Nephron progenitor cell (in vitro differentiated cells): ENCODE results near the gene KDM5B.

Experiments
- DNase-seq: peaks from one replicate; pipeline ENCODE4 v3.0.0; 2021
- H3K27ac Mint-ChIP-seq: 2 replicates; pipeline ENCODE4 v1.8.0; 2021; ENCODE audit warnings: mild to moderate bottlenecking, moderate library complexity, mixed read lengths
- H3K27me3 Mint-ChIP-seq: 2 replicates; pipeline ENCODE4 v1.8.0; 2021; ENCODE audit warnings: mild to moderate bottlenecking, low read depth, mixed read lengths; ENCODE audit not compliant: poor library complexity
- H3K36me3 Mint-ChIP-seq: 2 replicates; pipeline ENCODE4 v1.8.0; 2021; ENCODE audit warnings: low read depth, mixed read lengths
- H3K4me1 Mint-ChIP-seq: 2 replicates; pipeline ENCODE4 v1.8.0; 2021; ENCODE audit warnings: mixed read lengths
- H3K4me3 Mint-ChIP-seq: 2 replicates; pipeline ENCODE4 v1.8.0; 2021; ENCODE audit warnings: mild to moderate bottlenecking, moderate library complexity, mixed read lengths
- H3K9me3 Mint-ChIP-seq: 2 replicates; pipeline ENCODE4 v1.8.0; 2021; ENCODE audit warnings: mild to moderate bottlenecking, moderate library complexity, mixed read lengths
- CTCF ChIP-seq: fragments of 200-600 bp; sonication (generic); IDR thresholded peaks from 2 replicates; pipeline ENCODE4 v1.5.0; 2021; ENCODE audit warnings: antibody characterized with exemption

The KDM5B gene

GRCh38 chr1:202850593-202851362 is 42.6 kb upstream of the KDM5B start:
- no peak for TF ChIP-seq CTCF
- no peak overlapping the region for H3K4me3 Mint-ChIP-seq
- peaks cover 27% of the 10 kb centered on the region for H3K36me3 Mint-ChIP-seq
- H3K27ac Mint-ChIP-seq = no peak overlapping the region
- peaks cover 5% of the 10 kb centered on the region for H3K27me3 Mint-ChIP-seq
- H3K4me1 Mint-ChIP-seq = no peaks in the 10 kb centered on the region
- H3K9me3 Mint-ChIP-seq = no peaks in the 10 kb centered on the region
- DNase-seq = no peak

GRCh38 chr1:202848191-202848542 is 39.9 kb upstream of the KDM5B start:
- Mint-ChIP-seq H3K4me1 (peaks cover 6% of the 10 kb centered on the region), H3K36me3 (peaks cover 21% of the 10 kb centered on the region), H3K9me3 (no peaks in the 10 kb centered on the region), H3K27me3 (peaks cover 9% of the 10 kb centered on the region), H3K27ac (peak overlapping the region; percentile 14), H3K4me3 (no peak overlapping the region)
- TF ChIP-seq CTCF = no peak
- DNase-seq = no peak

GRCh38 chr1:202844935-202845334 is 36.7 kb upstream of the KDM5B start:
- Mint-ChIP-seq H3K27me3 (peaks cover 9% of the 10 kb centered on the region), H3K4me1 (peaks cover 13% of the 10 kb centered on the region), H3K27ac (no peak overlapping the region), H3K4me3 (no peak overlapping the region), H3K36me3 (peaks cover 4% of the 10 kb centered on the region), H3K9me3 (no peaks in the 10 kb centered on the region)
- no peak for TF ChIP-seq CTCF
- no peak for DNase-seq

- Mint-ChIP-seq H3K27me3 (peaks cover 9% of the 10 kb centered on the region), H3K4me1 (peaks cover 13% of the 10 kb centered on the region), H3K27ac (no peak overlapping the region), H3K36me3 (no peaks in the 10 kb centered on the region), H3K9me3 (no peaks in the 10 kb centered on the region), H3K4me3 (no peak overlapping the region)
- DNase-seq = no peak
- no peak for TF ChIP-seq CTCF
Measured at GRCh38 chr1:202844259-202844658, 36.0 kb upstream of the KDM5B start.

GRCh38 chr1:202843081-202843480 is 34.9 kb upstream of the KDM5B start:
- H3K27ac Mint-ChIP-seq = no peak overlapping the region
- DNase-seq = no peak
- TF ChIP-seq CTCF = no peak
- H3K27me3 Mint-ChIP-seq = peaks cover 9% of the 10 kb centered on the region
- no peaks in the 10 kb centered on the region for H3K9me3 Mint-ChIP-seq
- H3K36me3 Mint-ChIP-seq = no peaks in the 10 kb centered on the region
- H3K4me3 Mint-ChIP-seq = no peak overlapping the region
- peaks cover 13% of the 10 kb centered on the region for H3K4me1 Mint-ChIP-seq

- Mint-ChIP-seq H3K4me3 (no peak overlapping the region), H3K27me3 (peaks cover 8% of the 10 kb centered on the region), H3K36me3 (no peaks in the 10 kb centered on the region), H3K27ac (no peak overlapping the region), H3K4me1 (peaks cover 7% of the 10 kb centered on the region), H3K9me3 (no peaks in the 10 kb centered on the region)
- TF ChIP-seq CTCF = no peak
- DNase-seq = no peak
Measured at GRCh38 chr1:202837746-202838262, 29.6 kb upstream of the KDM5B start.
